IPS DF 4.7 (cell line): Measurements from ENCODE around the gene C11orf52.
"Not testable (repeated sequence)": the region's sequence is repeated elsewhere in the genome, so short reads cannot be mapped to it uniquely, and the experiment has no call there.

Experiments used
- DNase-seq: peaks from one replicate; pipeline ENCODE4 v3.0.0-alpha.2; 2013; ENCODE audit warnings: low spot score; ENCODE audit errors: extremely low read depth

The C11orf52 gene

GRCh38 chr11:111918390-111919256, at the start of gene C11orf52:
Gene C11orf52 (plus strand): TSS chr11:111918913. CDS start chr11:111918973, 60 bp downstream.
- peak; percentile 80 for DNase-seq

GRCh38 chr11:111870113-111870512, 48.6 kb upstream of the C11orf52 start:
- no peak for DNase-seq

DNA sequence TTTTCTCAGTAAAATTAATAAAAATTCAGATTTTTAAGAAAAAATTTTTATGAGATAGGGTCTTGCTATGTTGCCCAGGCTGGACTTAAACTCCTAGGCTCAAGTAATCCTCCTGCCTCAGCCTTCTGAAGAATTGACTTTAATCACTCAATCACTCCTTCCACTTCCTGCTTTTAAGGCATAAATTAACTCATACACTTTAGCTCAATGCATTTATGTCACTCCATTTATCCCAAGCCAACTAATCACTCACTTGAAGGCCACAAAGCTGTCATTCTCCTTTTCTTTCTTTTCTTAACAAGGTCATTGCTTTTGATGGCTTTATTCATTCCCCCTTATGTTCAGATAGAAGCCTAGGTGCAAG, 48.2 kb upstream of the C11orf52 start:
- DNase-seq: no peak

DNA sequence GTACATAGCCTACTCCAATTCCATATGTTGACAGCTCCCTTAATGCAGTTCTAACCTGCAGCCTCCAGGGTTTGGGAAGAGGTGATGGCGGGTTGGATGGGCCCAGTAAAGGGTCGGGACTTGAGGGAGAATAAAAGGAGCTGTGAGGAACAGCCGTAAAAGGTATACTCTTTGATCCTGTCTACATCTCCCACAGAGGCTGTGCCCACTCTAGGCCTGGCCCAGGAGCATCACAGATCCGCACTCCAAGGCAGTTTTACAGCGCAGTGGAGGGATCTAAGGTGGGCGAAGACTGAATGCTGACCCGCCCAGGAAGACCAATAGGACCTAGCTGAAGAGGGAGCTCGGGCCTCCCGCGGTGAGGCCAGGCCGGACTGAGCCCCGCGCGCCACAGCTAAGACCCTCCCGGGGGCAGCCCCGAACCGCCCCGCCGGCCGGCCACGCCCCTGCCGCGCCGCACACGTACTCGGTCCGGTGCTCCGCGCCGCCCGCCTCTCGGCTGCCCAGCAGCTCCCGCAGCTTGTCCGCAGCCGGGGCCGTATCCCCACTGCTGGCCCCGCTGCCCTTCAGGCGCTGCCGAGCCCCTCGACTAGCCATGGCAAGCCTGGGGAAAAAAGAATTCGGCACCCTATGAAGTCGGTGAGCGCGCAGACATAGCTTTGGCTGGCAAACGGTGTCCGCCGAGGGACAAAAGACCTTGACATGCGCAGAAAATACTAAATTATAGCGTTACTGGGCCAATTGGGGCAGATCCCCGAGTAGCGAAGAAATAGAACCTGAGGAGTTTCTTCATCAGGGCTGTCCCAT, 47.6 kb upstream of the C11orf52 start, which contains the start of gene ALG9:
TSS of gene ALG9 (minus strand) at position 696 of the 807 bp plus-strand sequence. CDS start at position 597, 99 bp downstream.
- no peak for DNase-seq

DNA sequence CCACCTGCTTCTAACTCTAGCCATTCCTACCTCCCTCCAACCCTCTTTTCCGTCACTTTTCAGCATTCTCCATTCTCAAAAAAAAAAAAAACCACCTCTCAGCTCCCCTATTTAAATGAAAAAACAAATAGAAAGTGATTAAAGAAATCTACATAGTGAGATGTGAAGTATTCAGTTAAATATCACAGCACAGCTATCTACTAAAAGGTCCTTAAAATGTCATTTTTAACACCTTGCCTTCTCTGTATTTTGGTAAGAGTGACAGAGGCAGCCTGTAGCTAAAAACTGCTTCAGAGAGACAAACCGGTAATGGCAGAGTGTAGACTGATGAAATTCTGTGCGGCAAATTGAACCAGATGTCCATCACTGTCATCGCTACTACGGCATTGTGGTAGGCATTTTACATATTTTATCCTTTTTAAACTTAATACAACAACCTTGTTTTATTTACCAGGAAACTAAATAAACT, 47.0 kb upstream of the C11orf52 start:
- DNase-seq: no peak

DNA sequence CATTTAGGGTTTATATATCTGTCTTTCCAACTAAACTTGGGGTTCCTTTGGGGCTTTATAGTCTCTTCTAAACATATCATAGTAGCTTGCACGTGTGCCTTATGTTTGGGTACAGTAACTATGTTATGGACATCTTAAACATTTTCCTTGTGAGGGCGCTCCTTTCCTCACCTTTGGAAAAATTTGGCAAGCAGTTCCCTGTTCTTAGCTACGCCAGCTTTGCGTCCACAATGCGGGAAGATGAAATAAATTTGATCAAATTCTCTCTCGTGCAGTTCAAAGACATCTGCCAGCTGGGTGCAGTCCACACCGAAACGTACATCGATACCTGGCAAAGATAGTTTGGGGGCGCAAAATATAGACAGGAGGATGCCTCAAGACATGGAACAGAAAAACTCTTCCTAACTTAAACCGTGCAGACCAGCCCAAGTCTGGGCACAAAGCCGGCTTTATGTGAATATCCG, 40.3 kb upstream of the C11orf52 start:
- no peak for DNase-seq

DNA sequence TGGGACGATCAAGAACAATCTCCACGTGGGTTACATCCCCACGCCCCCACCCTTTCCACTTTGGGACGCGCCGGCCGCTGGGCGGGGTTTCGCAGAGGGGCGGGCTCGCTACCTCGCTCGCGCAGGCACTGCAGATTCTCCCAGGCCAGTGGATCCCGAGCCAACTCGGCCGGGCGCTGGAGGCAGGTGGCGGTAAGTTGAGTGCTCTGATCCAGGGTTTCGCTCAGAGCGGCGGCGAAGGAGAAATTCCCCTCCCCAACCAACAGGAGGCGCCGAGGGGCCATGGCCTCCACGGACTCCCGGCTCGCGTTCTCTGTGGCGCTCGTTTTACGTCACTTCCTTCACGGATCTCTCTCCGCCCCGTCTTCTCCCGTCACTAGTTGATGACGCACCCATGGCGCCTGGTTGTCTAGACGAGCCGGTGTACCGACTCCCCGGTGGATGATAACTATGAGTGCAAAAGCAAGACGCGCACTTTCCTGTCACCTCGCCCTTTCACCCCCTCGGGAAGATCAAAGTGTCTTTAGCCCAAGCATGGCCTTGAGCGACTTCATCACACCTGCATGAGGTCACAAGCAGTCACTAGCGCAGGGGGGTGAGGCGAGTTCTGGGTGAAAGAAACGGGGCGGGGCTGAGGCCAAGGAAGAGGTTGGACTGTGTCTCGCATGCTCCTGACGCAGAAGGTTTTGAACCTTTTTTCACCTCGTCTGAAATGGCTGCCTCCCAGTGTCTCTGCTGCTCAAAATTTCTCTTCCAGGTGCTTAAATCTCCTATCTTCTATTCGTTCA, 39.7 kb upstream of the C11orf52 start, which contains the start of the genes CFAP68 and FDXACB1:
TSS of gene CFAP68 (plus strand) at position 693 of the 788 bp plus-strand sequence. CDS start at position 713, 20 bp downstream.
TSS of gene FDXACB1 (minus strand) at position 317 of the 788 bp plus-strand sequence. CDS start at position 284, 33 bp downstream.
- DNase-seq: peak; percentile 93

DNA sequence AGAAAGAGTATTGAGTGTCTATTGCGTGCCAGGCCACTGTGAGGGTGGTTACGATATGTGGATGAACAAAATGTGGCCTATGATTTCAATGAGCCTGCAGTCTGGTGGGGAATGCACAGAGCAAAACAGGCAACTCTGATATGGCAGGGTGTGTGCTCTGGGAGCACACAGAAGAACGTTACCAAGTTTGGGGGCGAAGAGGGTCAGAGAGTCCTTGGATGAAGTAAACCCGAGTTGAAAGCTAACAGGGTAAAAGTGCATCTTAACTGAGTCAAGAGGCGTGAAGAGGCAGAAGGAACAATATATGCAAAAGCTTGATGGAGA, 39.1 kb upstream of the C11orf52 start:
- DNase-seq: no peak

GRCh38 chr11:111882202-111882601, 36.5 kb upstream of the C11orf52 start:
- no peak for DNase-seq

DNA sequence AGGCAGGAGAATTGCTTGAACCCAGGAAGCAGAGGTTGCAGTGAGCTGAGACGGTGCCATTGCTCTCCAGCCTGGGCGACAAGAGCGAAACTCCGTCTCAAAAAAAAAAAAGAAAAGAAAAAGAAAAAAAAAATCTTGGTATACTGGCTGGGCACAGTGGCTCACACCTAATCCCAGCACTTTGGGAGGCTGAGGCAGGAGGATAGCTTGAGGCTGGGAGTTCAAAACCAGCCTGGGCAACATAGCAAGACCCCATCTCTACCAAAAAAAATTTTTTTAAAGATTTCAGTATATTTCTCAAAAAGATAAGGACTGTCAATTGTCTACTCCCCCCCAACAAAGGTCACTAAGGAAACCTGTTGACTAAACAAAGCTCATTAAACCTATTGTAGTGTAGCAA, 33.7 kb upstream of the C11orf52 start:
- DNase-seq: not testable (repeated sequence)

- no peak for DNase-seq
Measured at GRCh38 chr11:111886032-111886431, 32.7 kb upstream of the C11orf52 start.

DNA sequence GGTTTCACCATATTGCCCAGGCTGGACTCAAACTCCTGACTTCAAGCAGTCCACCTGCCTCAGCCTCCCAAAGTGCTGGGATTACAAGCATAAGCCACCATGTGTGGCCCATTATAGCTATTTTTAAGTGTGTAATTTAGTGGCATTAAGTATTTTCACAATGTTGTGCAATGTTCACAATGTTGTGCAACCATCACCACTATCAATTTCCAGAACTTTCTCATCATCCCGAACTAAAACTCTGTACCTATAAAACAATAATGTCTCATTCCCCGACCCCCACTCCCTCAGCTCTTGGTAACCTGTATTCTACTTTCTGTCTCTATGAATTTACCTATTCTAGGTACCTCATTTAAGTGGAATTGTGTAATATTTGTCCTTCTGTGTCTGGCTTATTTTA, 31.9 kb upstream of the C11orf52 start:
- DNase-seq: no peak

GRCh38 chr11:111905411-111905810, 13.3 kb upstream of the C11orf52 start:
- DNase-seq: no peak

- no peak for DNase-seq
Measured at GRCh38 chr11:111906680-111907079, 12.0 kb upstream of the C11orf52 start.

DNA sequence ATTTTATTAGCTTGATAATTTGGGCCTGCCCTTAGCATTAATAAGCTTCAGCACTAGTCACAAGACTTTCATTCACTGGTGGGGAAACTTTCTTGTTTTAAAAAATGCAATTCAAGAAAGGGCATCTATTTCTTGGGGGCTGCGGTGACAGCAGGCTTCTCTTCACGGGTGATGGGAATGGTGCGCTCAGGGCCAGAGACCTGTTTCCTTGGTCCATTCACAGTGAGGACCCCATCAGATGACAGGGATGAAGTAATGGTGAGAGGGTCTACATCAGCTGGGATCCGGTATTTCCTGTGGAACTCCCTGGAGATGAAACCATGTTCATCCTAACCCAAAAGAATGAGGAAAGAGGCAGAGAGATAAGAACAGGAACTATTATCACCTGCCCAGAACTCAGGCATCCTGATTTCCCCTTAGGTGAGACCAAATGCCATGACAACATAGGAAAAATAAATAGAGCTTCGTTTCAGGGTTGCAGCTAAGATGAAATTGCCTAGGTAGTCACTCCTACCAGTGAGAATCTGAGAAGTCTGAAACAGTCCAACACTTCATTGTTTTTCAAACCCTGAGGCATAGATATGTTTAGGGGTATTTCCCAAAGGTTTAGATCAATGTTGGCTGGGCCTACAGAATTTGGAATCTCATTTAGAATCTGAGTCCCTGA, 9.9 kb upstream of the C11orf52 start:
- DNase-seq: no peak

DNA sequence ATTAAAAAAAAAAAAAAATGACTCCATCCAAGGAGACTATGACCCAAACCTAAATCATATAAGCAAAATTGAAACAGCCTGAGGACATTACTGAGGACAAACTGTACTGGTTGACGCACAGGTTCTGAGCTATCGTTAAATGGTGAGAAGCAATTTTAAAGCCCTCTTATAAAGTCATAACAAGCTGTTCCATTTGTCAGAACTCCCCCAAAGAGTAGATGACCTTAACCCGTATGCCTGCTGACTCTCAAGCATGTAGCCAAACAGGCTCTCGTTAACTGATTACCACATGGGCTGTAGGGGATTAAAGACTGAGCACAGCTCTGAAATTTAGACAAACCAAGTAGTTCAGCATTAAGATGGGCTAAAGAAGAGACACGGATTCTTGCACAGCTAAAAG, 9.3 kb upstream of the C11orf52 start:
- DNase-seq: no peak

- DNase-seq: no peak
Measured at GRCh38 chr11:111910676-111911562, 7.8 kb upstream of the C11orf52 start.

- no peak for DNase-seq
Measured at GRCh38 chr11:111911563-111912401, 6.9 kb upstream of the C11orf52 start, which contains the start of gene CRYAB. Gene CRYAB (minus strand): TSS chr11:111911770. CDS start chr11:111911724, 46 bp downstream.

- no peak for DNase-seq
Measured at GRCh38 chr11:111912535-111912934, 6.2 kb upstream of the C11orf52 start, which contains the start of gene HSPB2. Gene HSPB2 (plus strand): TSS chr11:111912734. CDS start chr11:111912830, 96 bp downstream.
